ENCODE measurements around the gene BICD1.

Gene BICD1

DNA sequence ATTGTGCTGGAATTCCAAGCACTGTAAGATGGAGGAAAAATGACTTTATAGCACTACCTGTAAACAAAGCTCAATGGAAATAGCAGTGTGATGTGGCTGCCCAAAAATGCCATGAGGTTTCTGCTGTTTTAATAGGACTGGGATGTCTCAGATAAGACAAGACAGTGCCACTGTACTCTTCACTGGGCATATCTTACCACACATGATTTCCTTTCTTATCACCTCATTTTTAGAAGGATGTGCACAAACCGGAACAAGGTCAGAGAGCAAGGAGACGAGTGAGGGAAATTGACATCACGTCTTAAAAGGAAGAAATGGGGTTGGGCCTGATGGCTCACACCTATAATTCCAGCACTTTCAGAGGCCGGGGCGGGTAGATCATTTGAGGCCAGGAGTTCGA is 254.3 kb downstream of the BICD1 start:
- DNase-seq, result no peak

DNA sequence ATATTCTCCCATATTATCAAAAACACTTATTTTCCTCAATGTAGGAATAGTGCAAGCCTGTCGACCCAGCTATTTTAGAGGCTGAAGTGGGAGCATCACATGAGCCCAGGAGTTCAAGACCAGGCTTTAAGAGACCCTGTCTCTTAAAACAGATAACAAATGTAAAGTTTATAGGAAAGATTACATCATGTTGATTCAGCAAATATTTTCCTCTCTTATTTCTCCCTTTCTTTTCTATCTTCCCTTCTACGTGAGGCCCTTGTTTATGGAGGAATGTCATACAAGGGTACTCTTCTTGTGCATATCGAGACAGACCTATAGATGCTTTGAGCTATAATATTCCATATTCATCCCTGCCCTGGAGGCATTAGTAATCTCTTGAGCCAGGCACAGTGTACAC is 256.2 kb downstream of the BICD1 start:
- no peak for DNase-seq

DNA sequence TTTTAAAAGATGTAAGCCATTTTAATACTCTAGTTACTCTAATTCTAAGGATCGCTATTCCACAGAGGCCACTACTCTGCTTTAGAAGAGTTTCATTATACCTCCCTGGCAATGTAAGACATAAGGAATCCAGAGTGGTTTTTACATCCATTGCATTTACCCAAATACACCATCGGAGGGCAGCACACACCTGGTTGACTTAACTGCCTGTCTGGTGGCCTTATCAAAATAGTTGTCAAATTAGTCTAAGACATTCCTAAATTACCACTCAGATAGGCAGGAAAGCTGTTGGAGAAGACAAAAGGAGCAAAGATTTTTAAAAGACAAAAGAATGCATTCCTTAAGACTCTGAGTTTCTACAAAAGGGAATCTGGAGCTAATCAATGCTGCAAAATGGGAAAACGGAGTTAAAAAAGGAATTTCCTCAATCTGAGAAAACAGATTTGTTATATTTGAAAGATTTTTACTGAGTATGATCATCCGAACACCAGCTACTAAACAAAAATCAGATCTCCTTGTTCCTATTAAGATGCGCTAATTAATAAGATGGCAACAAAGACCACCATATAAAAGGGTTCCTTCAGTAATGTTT is 258.9 kb downstream of the BICD1 start:
- peak; percentile 21 for DNase-seq

DNA sequence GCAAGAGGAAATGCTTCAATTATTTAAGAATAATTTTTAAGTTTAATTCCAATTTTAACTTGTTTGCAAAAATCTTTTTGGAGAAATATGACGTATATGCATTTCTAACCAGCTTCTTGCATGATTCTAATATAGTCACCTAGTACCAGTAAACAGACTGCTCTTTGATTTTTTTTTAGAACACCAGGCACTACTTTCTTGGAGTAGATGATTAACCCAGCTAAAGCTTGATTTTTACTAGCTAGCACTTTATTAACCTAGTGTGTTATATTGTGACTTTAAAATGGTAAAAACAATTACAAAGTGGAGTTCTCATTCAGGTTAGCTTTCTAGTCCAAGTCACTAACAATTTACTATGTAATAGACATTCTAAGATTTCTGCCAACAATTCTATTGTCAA is 260.1 kb downstream of the BICD1 start:
- DNase-seq, result no peak

DNA sequence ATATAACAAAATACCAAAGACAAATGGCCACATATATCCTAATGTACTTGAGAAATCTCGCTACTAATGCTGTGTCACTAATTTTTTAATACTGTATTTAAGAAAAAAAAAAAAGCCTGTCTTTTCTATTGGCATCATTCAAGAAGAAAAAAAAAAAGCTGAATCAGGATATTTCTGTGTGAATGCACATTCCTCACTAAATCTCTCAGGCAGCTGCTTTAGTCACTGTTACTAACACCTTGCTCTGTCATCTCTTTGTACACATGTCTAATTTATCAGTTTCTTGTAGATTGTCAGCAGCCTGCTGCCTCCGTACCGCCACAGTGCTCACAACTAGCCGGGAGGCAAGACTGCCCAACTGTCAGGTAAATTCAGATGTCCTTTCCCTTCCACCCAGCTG is 260.7 kb downstream of the BICD1 start:
- DNase-seq, result no peak

DNA sequence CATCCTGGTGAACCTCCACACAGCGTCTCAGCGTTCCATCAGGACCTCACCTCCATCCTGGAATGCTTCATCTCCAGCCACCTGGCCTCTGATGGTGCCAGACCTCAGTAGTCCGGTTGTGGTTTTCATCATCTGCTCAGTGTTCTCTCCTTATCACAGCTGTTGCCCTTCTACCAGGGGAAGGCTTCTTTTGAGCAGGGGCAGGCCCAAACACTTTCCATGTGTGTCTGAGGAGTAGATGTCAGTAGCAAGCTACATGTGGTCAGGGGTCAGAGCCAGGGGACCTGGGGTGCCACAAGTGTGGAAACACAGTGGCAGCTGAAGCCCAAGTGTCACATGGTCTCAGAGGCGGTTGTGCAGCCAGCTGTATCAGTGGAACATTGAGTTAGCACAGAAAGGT is 262.6 kb downstream of the BICD1 start:
- no peak for DNase-seq

DNA sequence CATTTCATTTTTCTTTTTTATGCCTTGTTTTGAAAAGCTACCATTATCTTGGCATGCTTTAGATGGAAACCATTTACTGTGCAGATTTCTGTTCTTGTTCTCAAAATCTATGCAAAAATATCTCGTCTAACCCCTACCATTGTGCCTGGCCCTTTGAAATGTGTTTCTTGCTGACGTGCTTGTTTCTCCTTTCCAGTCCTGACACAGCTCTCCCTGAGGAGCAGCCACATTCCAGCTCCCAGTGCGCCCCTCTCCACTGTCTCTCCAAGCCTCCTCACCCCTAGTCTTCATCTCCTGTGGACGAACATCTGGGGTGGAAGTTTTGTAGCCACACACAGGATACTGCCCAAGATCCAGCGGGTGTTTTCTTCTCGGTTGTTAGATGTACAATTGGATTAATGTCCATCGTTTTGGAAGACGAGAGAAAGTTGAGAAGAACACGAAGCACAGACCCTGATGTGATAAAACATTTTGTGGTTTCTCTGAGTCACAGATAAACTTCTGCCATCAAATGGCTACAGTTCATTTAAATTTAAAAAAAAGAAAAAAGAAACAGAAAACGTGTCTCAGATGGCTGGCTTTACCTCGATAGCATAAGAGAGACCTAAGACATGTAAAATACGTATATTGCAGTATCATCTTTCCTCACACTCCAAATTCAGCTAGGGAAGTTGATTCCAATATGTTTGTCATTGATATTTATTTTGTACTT is 270.9 kb downstream of the BICD1 start:
- no peak for DNase-seq

DNA sequence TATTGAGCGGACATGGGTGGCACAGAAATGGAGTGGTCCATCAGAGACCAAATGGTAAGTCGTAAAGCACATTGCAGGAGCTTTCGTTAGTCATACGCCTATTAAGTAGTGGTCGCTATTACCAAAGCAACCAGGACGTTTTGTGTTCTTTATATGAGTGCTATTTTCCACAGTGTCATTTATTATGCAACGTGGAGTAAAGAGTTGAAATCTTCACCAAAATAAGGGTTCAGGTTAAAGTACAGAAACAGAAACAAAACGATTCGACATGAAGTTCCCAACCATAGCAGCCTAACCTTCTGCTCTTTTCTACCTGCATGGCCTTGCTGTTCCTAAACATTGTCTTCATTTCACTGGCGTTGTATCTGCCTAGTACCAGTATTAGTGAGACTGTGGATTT is 272.6 kb downstream of the BICD1 start:
- no peak for DNase-seq

DNA sequence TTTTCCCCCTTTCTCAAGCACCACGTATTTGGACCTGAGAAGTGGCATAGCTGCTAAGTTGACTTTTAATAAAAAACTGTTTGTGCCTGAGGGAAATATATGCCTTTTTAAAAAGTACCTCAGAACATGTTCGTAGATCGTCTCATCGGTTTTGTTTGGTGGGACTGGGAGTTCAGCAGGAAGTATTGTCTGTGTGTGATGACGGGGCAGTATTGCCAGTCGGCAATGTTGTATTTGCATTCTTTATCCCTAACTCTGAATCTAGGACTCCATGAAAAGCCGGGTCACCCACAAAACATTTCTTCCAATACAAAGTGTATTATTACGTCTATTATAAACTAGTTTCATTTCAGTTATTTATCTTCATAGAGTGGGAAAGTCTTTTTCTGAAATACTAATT is 273.0 kb downstream of the BICD1 start:
- no peak for DNase-seq

DNA sequence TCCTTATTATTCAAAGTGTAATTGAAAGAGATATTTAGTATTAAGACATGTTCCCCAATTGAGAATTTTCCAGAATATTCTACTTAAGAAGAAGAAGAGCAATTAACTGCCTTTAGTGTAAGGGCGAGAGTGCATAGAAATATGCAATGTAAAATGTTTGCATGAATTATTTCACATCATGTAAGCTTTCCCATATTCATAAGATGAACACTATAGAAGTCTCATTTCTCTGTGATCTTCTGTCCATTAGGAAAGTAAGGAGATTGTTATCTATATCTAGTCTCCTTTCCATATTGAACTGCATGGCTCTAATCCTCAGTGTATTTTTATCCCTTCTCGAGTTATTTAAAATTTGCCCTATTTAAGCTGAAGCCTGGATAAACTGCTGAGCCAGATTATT is 275.6 kb downstream of the BICD1 start:
- no peak for DNase-seq

DNA sequence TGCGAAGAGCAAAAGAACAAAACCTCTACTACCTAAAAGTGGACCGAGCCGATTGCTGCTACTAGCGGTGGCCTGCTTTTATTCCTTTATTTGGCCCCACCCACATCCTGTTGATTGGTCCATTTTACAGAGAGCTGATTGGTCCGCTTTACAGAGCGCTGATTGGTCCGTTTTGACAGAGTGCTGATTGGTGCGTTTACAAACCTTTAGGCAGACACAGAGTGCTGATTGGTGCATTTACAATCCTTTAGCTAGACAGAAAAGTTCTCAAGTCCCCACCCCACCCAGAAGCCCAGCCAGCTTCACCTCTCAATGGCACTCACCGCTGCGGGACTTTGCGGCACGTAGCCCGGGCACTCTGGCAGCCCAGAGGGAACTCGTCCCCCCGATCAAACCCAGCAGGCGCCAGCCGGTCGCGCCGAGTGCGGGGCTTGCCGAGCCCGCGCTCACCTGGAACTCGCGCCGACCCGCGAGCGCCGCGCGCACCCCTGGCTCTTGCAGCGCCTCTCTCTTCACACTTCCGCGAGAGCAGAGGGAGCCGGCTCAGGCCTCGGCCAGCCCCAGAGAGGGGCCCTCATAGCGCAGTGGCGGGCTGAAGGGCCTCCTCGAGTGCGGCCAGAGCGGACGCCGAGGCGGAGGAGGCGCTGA is 284.0 kb downstream of the BICD1 start:
- DNase-seq, result no peak

DNA sequence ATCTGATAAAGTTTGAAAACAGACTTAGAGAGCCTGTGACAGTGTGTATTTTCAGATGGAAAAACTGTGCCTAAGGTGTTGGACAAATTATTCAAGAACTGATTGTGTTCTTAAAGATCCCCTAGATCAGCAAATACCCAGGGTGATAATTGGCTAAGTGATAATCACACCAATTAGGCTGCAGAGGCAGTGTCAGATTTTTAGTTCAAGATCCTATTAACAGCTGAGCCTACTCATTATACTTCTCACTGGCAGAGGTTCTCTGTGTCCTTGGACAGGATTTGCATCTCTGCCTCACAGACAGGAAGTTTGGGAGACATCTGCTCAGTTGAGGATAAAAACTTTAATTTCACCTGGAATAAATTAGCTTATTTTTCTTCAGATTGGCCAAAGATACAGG is 288.4 kb downstream of the BICD1 start:
- no peak for DNase-seq

DNA sequence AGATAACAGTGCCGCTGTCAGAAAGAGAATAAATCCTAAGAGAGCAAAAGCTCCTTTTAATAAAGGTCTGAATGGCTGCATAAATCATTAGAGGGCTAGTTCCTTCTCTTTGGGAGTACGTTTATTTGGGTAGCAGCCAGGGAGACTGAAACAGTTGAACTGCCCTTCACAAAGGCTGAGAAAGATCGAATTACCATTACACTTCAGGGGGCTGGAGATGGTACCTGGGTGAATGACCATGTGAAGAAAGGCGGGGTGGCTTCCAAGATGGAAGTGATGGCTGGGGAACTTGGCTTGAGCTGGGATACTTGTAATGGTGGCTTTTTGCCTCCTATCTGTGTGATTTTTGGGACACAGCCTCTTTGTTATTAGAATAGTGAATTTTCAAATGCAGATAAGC is 291.0 kb downstream of the BICD1 start:
- no peak for DNase-seq

DNA sequence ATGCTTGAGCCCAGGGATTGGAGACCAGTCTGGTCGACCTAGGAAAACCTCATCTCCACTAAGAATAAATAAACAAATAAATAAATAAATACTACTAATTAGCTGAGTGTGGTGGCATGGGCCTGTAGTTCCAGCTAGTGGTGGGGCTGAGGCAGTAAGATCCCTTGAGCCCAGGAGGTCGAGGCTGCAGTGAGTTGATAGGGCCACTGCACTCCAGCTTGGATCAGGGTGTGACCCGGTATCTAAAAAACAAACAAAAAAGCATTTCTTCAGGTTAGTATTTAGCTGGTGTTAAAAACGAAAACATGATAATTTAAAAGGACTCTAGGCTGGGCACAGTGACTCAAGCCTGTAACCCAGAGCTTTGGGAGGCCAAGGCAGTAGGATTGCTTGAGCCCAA is 291.5 kb downstream of the BICD1 start:
- DNase-seq, result no peak

DNA sequence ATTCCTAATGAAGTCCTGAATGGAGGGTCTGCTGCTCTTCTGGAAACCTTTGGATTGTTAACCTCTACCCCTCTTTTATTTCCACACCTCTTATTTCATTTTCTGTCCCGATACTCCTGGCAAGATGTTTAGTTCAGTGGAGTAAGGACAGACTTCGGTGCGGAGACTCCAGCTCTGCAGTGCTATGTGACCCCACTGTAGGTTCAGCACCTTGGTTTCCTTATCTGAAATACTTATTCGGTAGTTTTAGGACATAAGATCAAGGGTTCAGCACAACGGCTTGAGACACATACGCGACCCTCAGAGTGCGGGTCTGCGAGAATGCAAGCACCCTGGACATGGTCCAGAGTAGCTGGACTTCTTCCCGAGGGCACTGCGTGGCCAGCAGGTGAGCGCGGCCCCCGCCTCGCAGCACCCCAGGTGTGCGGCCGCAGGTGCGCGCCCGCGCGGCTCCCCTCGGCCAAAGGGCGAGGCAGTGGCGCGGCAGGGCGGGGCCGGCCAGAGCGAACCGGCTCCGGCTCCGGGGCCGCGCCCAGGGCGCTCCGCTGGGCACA is 292.2 kb downstream of the BICD1 start:
- DNase-seq, result no peak

DNA sequence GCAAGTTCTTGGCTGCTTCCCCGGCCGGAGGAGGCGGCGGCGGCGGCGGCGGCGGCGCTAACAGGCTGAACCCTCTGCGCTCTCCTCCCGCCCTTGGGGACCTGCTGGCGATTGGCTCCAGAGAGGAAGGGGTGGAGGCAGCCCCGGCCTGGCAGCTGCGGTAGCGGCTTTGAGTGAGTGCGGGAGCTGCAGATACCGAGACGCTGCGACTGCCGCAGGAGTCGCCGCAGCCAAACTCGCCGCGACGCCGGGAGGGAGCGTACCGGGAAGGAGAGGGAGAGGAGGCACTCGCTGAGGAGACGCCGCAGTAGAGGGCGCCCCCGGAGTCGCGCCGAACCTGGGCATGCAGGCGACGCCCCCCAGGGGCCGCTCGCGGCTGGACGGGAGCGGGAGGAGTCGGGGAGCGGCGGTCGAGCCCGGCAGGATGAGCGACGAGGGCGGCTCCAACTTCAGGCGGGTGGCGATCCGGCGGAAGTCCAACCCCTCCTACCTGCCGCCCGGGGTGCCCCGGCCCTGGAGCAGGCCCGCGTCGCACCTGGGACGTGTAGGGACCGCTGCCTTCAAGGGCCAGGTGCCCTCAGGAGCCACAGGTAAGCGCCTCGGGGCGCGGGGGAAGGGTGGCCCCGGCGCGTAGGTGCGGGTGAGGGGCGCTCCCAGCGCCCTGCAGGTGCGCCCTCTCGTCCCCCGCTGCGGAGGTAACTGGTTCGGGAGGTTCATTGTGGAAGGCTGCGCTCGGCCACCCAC is 292.9 kb downstream of the BICD1 start, which contains the start of gene FGD4:
FGD4 (plus strand) TSS at position 189 of the 744 bp plus-strand sequence.
- peak; percentile 87 for DNase-seq

DNA sequence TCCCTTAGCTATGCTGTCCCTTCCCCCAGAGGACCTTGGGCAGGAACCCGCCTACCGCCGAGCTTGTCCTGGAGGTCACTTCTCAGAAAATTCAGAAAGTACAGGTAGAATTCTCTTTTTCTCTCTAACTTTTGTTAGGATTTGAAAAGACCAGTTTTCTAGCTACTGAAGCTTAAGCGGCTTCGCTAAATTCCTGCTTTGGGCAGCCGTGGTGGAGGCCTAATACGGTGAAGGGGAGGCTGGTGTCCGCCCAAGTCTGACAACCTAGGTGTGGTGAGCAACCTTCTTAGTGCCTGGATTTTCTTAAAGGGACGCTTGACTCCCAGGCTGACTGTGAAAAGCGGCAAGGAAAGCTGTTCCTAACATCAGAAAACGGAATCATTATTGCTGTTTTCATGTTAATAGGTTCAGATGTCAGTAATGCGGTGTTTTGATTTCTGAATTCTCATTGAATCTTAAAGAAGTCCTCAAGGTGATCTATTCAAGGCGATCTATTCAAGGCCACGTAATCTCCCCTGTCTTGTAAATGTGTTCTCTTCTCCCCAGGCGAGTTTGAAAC is 293.5 kb downstream of the BICD1 start:
- no peak for DNase-seq

DNA sequence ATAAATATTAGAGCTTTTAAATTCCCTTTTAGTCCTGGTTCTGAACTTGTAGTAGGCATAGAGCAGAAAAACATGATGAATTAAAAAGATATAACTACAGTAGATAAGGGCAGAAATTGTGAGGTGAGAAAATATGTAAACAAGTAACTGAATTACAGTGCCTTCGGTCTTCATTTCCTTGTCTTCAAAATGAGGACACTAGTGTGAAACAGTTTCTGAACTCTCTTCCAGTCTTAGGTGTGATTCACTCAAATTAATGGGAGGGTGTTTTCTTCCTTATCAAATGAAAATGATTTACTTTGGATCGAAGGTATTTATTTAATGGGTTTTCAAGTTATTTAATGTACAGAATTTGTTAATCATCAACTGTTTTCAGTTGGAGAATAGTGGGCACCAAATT is 294.2 kb downstream of the BICD1 start:
- DNase-seq, result no peak

DNA sequence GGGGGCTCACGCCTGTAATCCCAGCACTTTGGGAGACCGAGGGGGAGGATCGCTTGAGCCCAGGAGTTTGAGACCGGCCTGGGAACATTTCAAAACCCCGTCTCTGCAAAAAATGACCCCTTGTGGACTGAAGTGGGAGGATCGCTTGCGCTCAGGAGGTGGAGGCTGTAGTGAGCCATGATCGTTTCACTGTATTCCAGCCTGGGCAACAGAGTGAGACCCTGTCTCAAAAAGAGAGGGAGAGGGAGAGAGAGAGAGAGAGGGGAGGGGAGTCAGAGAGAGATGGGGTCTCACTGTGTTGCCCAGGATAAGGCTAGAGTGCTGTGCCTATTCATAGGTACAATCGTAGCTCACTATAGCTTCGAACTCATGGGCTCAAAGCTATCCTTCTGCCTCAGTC is 295.5 kb downstream of the BICD1 start:
- no peak for DNase-seq

DNA sequence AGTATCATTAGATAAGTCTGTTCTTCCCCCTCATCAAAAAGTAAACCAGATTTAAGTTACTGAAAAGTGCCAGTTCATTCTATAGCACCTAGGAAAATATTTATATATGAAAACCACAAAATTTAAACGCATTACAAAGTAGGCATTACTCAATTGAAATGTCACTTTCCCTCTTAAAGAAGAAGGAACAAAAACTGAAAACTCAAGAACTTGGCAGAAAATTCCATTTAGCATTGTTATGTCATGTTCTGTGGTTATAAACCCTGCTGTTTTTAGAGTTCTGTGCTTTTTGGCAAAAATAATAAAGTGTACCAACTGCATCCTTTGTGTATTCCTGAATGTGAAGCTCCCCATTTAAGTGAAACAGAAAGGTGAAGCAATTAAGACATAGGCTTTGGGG is 296.3 kb downstream of the BICD1 start:
- no peak for DNase-seq

DNA sequence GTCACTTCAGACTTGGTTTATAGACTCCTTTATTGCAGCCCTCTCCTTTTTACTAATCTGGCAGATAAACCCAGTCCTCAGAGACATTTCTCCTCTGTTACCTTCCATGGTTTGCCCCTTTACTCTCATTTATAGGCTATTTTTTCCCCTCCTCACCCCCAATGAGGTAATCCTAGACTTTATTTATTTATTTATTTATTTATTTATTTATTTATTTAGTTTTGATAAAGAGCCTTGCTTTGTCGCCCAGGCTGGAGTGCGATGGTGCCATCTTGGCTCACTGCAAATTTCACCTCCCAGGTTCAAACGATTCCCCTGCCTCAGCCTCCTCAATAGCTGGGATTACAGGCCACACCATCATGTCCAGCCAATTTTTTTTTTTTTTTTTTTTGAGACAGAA is 301.1 kb downstream of the BICD1 start:
- DNase-seq, result no peak

DNA sequence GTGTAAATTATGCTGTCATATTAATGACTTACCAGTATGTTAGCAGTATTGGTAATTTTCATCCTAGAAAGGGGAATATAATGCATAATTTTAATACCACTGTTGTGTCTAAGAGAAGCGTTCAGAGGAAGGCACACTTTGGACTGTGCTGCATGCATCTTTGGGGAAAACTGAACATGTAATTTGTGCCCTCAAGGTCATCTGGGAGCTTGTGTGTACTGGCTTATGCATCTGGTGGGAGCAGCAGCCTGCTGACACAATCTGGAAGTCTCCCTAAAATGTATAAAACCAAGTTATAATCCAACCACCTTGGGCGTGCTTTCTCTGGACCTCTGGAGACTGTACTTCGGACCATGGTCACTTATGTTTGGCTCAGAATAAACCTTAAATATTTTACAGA is 306.8 kb downstream of the BICD1 start:
- DNase-seq, result no peak

DNA sequence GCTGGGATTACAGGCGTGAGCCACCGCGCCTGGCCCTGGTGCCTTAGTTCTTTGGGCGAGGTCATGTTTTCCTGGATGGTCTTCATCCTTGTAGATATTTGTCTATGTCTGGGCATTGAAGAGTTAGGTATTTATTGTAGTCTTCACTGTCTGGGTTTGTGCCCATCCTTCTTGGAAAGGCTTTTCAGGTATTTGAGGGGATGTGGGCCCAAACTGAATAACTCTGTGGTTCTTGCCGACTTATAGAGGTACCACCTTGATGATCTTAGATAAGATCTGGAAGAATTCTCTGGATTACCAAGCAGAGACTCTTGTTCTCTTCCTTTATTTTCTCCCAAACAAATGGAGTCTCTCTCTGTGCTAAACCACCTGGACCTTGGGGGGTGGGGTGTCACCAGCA is 311.6 kb downstream of the BICD1 start:
- no peak for DNase-seq
